Retinal pigment epithelial cell (primary cell): ENCODE measurements around the gene TENM4.
A peak's percentile ranks its signal among the peaks of the same experiment; 100 is the strongest.

Source experiments
- DNase-seq: peaks from one replicate; pipeline ENCODE4 v3.0.0-alpha.2; 2010; ENCODE audit warnings: low read depth
- H3K4me3 ChIP-seq: 2 replicates; pipeline ENCODE4 v1.5.1; 2011; ENCODE audit warnings: mild to moderate bottlenecking, low read length, control low read depth, moderate library complexity
- CTCF ChIP-seq: conservative IDR thresholded peaks from 2 replicates; pipeline ENCODE4 v1.5.1; 2011; ENCODE audit warnings: low read depth, low read length, control low read depth, inconsistent platforms

TENM4 gene

GRCh38 chr11:78798663-78799062 lies 642.2 kb downstream of the TENM4 start:
- no peak for DNase-seq
- peak; percentile 95 for TF ChIP-seq CTCF
- no peak overlapping the region for H3K4me3 ChIP-seq

GRCh38 chr11:78797559-78797958 lies 643.3 kb downstream of the TENM4 start:
- TF ChIP-seq CTCF = no peak
- no peak for DNase-seq
- H3K4me3 ChIP-seq = no peak overlapping the region

GRCh38 chr11:78796956-78797355 lies 643.9 kb downstream of the TENM4 start:
- DNase-seq = no peak
- no peak for TF ChIP-seq CTCF

GRCh38 chr11:78795621-78796261 lies 645.1 kb downstream of the TENM4 start:
- TF ChIP-seq CTCF = no peak
- no peak for DNase-seq
- no peak overlapping the region for H3K4me3 ChIP-seq

More at GRCh38 chr11:78796956-78797355, 643.9 kb downstream of the TENM4 start:
- no peak overlapping the region for H3K4me3 ChIP-seq

GRCh38 chr11:78791964-78792363 lies 648.9 kb downstream of the TENM4 start:
- no peak overlapping the region for H3K4me3 ChIP-seq
- no peak for DNase-seq

GRCh38 chr11:78791254-78791653 lies 649.6 kb downstream of the TENM4 start:
- TF ChIP-seq CTCF = no peak
- H3K4me3 ChIP-seq = no peak overlapping the region
- no peak for DNase-seq

More at GRCh38 chr11:78791964-78792363, 648.9 kb downstream of the TENM4 start:
- no peak for TF ChIP-seq CTCF

GRCh38 chr11:78790784-78791183 lies 650.0 kb downstream of the TENM4 start:
- DNase-seq = no peak
- TF ChIP-seq CTCF = no peak
- H3K4me3 ChIP-seq = no peak overlapping the region
